HEK293T (cell line): Measurements from ENCODE around the gene LMX1A.

Experiments
- ELF4 ChIP-seq: fragments of 450-650 bp; IDR thresholded peaks from 2 replicates; pipeline ENCODE4 v1.6.1; 2017; ENCODE audit warnings: antibody characterized with exemption
- L3MBTL2 ChIP-seq: fragments of 450-650 bp; conservative IDR thresholded peaks from 2 replicates; pipeline ENCODE4 v1.6.1; 2016; ENCODE audit warnings: mild to moderate bottlenecking

DNA sequence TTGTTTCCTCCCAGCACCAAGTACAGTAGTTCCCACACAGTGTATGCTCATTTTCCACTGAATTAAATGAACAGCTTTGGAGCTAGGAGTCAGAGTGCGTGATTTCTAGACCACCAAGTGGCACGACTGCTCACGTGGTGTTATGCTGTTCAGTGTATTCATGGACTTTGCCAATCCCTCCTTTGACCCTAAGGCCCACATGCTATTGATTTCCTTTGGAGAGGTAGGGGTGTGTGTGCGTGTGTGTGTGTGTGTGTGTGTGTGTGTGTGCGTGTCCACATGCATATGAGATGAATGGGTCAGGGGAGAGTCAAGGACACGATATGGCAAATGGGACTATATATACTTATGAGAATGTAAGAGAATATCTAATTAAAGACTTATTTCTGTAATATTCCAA, 177.2 kb downstream of the LMX1A start:
- no peak for TF ChIP-seq ELF4
- no peak for TF ChIP-seq L3MBTL2
